Mesendoderm (in vitro differentiated cells): ENCODE measurements around the gene SMTN.
A peak's percentile ranks its signal among the peaks of the same experiment; 100 is the strongest.

ENCODE experiments used
- DNase-seq: peaks from one replicate; pipeline ENCODE4 v3.0.0; 2013
- H2AK5ac ChIP-seq: 2 replicates; pipeline ENCODE4 v1.6.1; 2013; ENCODE audit warnings: low read length, inconsistent platforms
- H2BK120ac ChIP-seq: 2 replicates; pipeline ENCODE4 v1.6.1; 2013; ENCODE audit warnings: low read depth, mild to moderate bottlenecking, low read length, moderate library complexity, mixed read lengths
- H2BK15ac ChIP-seq: replicated peaks from 2 replicates; pipeline ENCODE4 v1.6.1; 2013; ENCODE audit warnings: low read depth, mild to moderate bottlenecking, moderate library complexity
- H2BK5ac ChIP-seq: 2 replicates; pipeline ENCODE4 v1.6.1; 2013; ENCODE audit warnings: low read length, inconsistent platforms
- H3K18ac ChIP-seq: 2 replicates; pipeline ENCODE4 v1.6.1; 2013; ENCODE audit warnings: mild to moderate bottlenecking, low read length, mixed read lengths
- H3K23ac ChIP-seq: one replicate; pipeline ENCODE4 v1.6.1; 2013; ENCODE audit warnings: low read length
- H3K27ac ChIP-seq: 2 replicates; pipeline ENCODE4 v1.5.1; 2013; ENCODE audit warnings: low read depth, mild to moderate bottlenecking, inconsistent platforms, low read length, moderate library complexity
- H3K27me3 ChIP-seq: 2 replicates; pipeline ENCODE4 v1.6.1; 2013; ENCODE audit warnings: low read length, control low read depth, mild to moderate bottlenecking, inconsistent platforms; ENCODE audit not compliant: insufficient read depth, poor library complexity
- H3K36me3 ChIP-seq: 2 replicates; pipeline ENCODE4 v1.6.1; 2013; ENCODE audit warnings: low read length, inconsistent platforms; ENCODE audit not compliant: control insufficient read depth, insufficient read depth
- H3K4ac ChIP-seq: one replicate; pipeline ENCODE4 v1.6.1; 2013; ENCODE audit warnings: low read depth, mild to moderate bottlenecking, low read length, moderate library complexity
- H3K4me1 ChIP-seq: 2 replicates; pipeline ENCODE4 v1.6.1; 2013; ENCODE audit warnings: low read depth, low read length, inconsistent platforms; ENCODE audit not compliant: control insufficient read depth
- H3K4me2 ChIP-seq: 2 replicates; pipeline ENCODE4 v1.6.1; 2013; ENCODE audit warnings: low read length
- H3K4me3 ChIP-seq: 2 replicates; pipeline ENCODE4 v1.5.1; 2013; ENCODE audit warnings: mild to moderate bottlenecking, low read length
- H3K56ac ChIP-seq: one replicate; pipeline ENCODE4 v1.6.1; 2013; ENCODE audit warnings: low read length
- H3K79me1 ChIP-seq: 2 replicates; pipeline ENCODE4 v1.6.1; 2013; ENCODE audit warnings: low read length, inconsistent platforms
- H3K79me2 ChIP-seq: 2 replicates; pipeline ENCODE4 v1.6.1; 2013; ENCODE audit warnings: mild to moderate bottlenecking, low read length; ENCODE audit not compliant: control insufficient read depth, insufficient read depth
- H3K9ac ChIP-seq: 2 replicates; pipeline ENCODE4 v1.6.1; 2013; ENCODE audit warnings: low read length, inconsistent platforms
- H4K5ac ChIP-seq: one replicate; pipeline ENCODE4 v1.6.1; 2013; ENCODE audit warnings: low read length
- H4K8ac ChIP-seq: one replicate; pipeline ENCODE4 v1.6.1; 2013; ENCODE audit warnings: low read depth, mild to moderate bottlenecking, control low read depth, low read length, moderate library complexity
- WGBS: extraction: QIAGEN DNeasy Blood & Tissue Kit; methylation state at CpG from one replicate; pipeline ENCODE4 v1.1.7; 2013; ENCODE audit warnings: low lambda C conversion rate, missing lambda C conversion rate; ENCODE audit not compliant: insufficient coverage; ENCODE audit errors: extremely low coverage; 5-methylcytosine and 5-hydroxymethylcytosine counted together

The SMTN gene

DNA sequence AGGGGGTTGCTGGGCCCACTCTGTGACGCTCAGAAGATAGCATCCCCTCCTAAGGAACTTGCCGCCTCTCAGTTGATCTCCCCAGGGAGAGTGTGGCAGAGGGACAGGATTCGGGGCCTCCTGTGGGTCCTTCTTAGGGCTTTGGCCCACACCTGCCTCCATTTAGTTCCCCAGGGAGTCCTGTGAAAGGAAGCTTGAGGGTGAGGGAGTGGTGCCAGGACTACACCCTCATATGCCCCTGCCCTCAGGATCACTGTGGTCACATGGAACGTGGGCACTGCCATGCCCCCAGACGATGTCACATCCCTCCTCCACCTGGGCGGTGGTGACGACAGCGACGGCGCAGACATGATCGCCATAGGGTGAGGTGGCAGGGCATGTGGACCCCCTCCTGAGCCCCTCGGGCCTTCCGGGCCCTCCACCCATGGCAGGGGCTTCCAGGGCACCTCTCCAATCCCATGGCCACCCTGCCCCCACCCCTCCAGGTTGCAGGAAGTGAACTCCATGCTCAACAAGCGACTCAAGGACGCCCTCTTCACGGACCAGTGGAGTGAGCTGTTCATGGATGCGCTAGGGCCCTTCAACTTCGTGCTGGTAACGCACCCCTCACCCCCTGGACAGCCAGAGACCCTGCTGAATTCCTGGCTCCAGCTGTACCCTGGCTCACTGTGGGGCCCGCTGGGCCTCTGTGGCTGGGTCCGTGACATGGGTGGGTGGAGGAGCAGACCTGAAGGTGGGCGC, 45.2 kb downstream of the SMTN start:
- peak overlapping the region; percentile 67 for H3K56ac ChIP-seq
- no peak overlapping the region for H3K4me3 ChIP-seq
- no peak overlapping the region for H2BK5ac ChIP-seq
- H3K4me2 ChIP-seq, result no peak overlapping the region
- H3K79me2 ChIP-seq, result no peaks in the 10 kb centered on the region
- H3K27ac ChIP-seq, result no peak overlapping the region
- H3K27me3 ChIP-seq, result no peaks in the 10 kb centered on the region
- no CpG with 5 or more reads among the region's 22 CpGs for WGBS
- no peak overlapping the region for H4K5ac ChIP-seq
- H3K79me1 ChIP-seq, result no peaks in the 10 kb centered on the region
- H2BK15ac ChIP-seq, result no peak overlapping the region
- no peak for DNase-seq
- H3K18ac ChIP-seq, result no peak overlapping the region
- no peak overlapping the region for H4K8ac ChIP-seq
- H3K4me1 ChIP-seq, result no peaks in the 10 kb centered on the region
- H2BK120ac ChIP-seq, result no peak overlapping the region
- no peak overlapping the region for H3K23ac ChIP-seq
- H3K36me3 ChIP-seq, result no peaks in the 10 kb centered on the region
- H3K4ac ChIP-seq, result no peak overlapping the region
- H2AK5ac ChIP-seq, result no peak overlapping the region
- no peak overlapping the region for H3K9ac ChIP-seq

DNA sequence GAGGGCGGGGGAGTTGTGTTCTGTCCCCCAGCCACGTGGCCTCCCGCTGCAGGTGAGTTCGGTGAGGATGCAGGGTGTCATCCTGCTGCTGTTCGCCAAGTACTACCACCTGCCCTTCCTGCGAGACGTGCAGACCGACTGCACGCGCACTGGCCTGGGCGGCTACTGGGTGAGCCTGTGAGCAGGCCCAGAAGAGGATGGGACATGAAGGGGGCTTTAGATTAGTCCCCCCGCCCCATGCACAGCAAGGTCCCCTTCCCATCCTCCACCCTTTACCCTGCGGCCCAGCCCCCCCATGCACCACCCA, 45.7 kb downstream of the SMTN start:
- H3K36me3 ChIP-seq, result no peaks in the 10 kb centered on the region
- no peak overlapping the region for H4K5ac ChIP-seq
- no peaks in the 10 kb centered on the region for H3K79me1 ChIP-seq
- no peak overlapping the region for H3K23ac ChIP-seq
- no peak overlapping the region for H2BK5ac ChIP-seq
- no peak overlapping the region for H3K9ac ChIP-seq
- H3K4me1 ChIP-seq, result no peaks in the 10 kb centered on the region
- no peak overlapping the region for H3K4me2 ChIP-seq
- H2BK15ac ChIP-seq, result no peak overlapping the region
- no peak overlapping the region for H3K27ac ChIP-seq
- H3K4ac ChIP-seq, result no peak overlapping the region
- H3K56ac ChIP-seq, result peak overlapping the region; percentile 75
- no peak overlapping the region for H3K4me3 ChIP-seq
- no peak for DNase-seq
- no peaks in the 10 kb centered on the region for H3K79me2 ChIP-seq
- WGBS, result no CpG with 5 or more reads among the region's 13 CpGs
- no peak overlapping the region for H2AK5ac ChIP-seq
- no peak overlapping the region for H2BK120ac ChIP-seq
- no peak overlapping the region for H4K8ac ChIP-seq
- H3K27me3 ChIP-seq, result no peaks in the 10 kb centered on the region
- no peak overlapping the region for H3K18ac ChIP-seq

- no peaks in the 10 kb centered on the region for H3K27me3 ChIP-seq
- no peak overlapping the region for H4K8ac ChIP-seq
- H3K79me2 ChIP-seq, result no peaks in the 10 kb centered on the region
- H3K9ac ChIP-seq, result peak overlapping the region; percentile 21
- no peak overlapping the region for H2BK120ac ChIP-seq
- H2AK5ac ChIP-seq, result no peak overlapping the region
- H4K5ac ChIP-seq, result no peak overlapping the region
- no peak overlapping the region for H3K18ac ChIP-seq
- no peak overlapping the region for H3K23ac ChIP-seq
- peak; percentile 83 for DNase-seq
- no CpG with 5 or more reads among the region's 19 CpGs for WGBS
- H3K4me1 ChIP-seq, result no peaks in the 10 kb centered on the region
- H3K36me3 ChIP-seq, result no peaks in the 10 kb centered on the region
- no peak overlapping the region for H3K4me3 ChIP-seq
- peak overlapping the region; percentile 33 for H3K4me2 ChIP-seq
- H3K27ac ChIP-seq, result no peak overlapping the region
- peak overlapping the region; percentile 75 for H3K56ac ChIP-seq
- no peak overlapping the region for H2BK5ac ChIP-seq
- no peak overlapping the region for H3K4ac ChIP-seq
- no peaks in the 10 kb centered on the region for H3K79me1 ChIP-seq
- no peak overlapping the region for H2BK15ac ChIP-seq
Observed at GRCh38 chr22:31127181-31127772, 46.2 kb downstream of the SMTN start.

GRCh38 chr22:31128156-31128555, 47.0 kb downstream of the SMTN start:
- Histone ChIP-seq H3K56ac (no peak overlapping the region), H2BK5ac (no peak overlapping the region), H4K8ac (no peak overlapping the region), H3K9ac (no peak overlapping the region), H3K4me1 (no peaks in the 10 kb centered on the region), H3K4ac (no peak overlapping the region), H2AK5ac (no peak overlapping the region), H3K23ac (no peak overlapping the region), H3K27ac (no peak overlapping the region), H3K79me2 (no peaks in the 10 kb centered on the region), H3K36me3 (no peaks in the 10 kb centered on the region), H3K79me1 (no peaks in the 10 kb centered on the region), H4K5ac (no peak overlapping the region), H3K4me2 (no peak overlapping the region), H3K27me3 (no peaks in the 10 kb centered on the region), H2BK120ac (no peak overlapping the region), H3K4me3 (no peak overlapping the region), H2BK15ac (no peak overlapping the region), H3K18ac (no peak overlapping the region)
- WGBS, result no CpG with 5 or more reads among the region's 7 CpGs
- no peak for DNase-seq

- Histone ChIP-seq H2BK5ac (no peak overlapping the region), H3K18ac (no peak overlapping the region), H3K79me1 (no peaks in the 10 kb centered on the region), H3K9ac (no peak overlapping the region), H4K5ac (no peak overlapping the region), H3K4me1 (no peaks in the 10 kb centered on the region), H4K8ac (no peak overlapping the region), H3K4ac (no peak overlapping the region), H3K23ac (no peak overlapping the region), H3K4me3 (no peak overlapping the region), H3K27ac (no peak overlapping the region), H2BK120ac (no peak overlapping the region), H2BK15ac (no peak overlapping the region), H3K27me3 (no peaks in the 10 kb centered on the region), H2AK5ac (no peak overlapping the region), H3K79me2 (no peaks in the 10 kb centered on the region), H3K56ac (no peak overlapping the region), H3K4me2 (no peak overlapping the region), H3K36me3 (peaks cover 3% of the 10 kb centered on the region)
- no peak for DNase-seq
- WGBS, result no CpG with 5 or more reads among the region's 2 CpGs
Observed at GRCh38 chr22:31130873-31131272, 49.8 kb downstream of the SMTN start.

- Histone ChIP-seq H4K5ac (no peak overlapping the region), H2AK5ac (no peak overlapping the region), H3K4me2 (no peak overlapping the region), H3K4me3 (no peak overlapping the region), H3K4me1 (no peaks in the 10 kb centered on the region), H3K79me2 (peaks cover 4% of the 10 kb centered on the region), H3K36me3 (peaks cover 3% of the 10 kb centered on the region), H3K56ac (no peak overlapping the region), H2BK120ac (no peak overlapping the region), H3K23ac (no peak overlapping the region), H4K8ac (no peak overlapping the region), H3K18ac (no peak overlapping the region), H2BK5ac (no peak overlapping the region), H3K27ac (no peak overlapping the region), H2BK15ac (no peak overlapping the region), H3K9ac (no peak overlapping the region), H3K27me3 (no peaks in the 10 kb centered on the region), H3K4ac (no peak overlapping the region), H3K79me1 (peaks cover 5% of the 10 kb centered on the region)
- no CpG with 5 or more reads among the region's 19 CpGs for WGBS
- no peak for DNase-seq
Observed at GRCh38 chr22:31133911-31134310, 52.8 kb downstream of the SMTN start.
